ENCODE data around the gene QRICH1. TPM values are rescaled to one million over a fixed set of nuclear protein-coding genes. Genes with fewer than 3 reads are reported as not detected.

Gene QRICH1
- total RNA-seq, 1 experiment from 2014 or later, result 57.3 TPM

DNA sequence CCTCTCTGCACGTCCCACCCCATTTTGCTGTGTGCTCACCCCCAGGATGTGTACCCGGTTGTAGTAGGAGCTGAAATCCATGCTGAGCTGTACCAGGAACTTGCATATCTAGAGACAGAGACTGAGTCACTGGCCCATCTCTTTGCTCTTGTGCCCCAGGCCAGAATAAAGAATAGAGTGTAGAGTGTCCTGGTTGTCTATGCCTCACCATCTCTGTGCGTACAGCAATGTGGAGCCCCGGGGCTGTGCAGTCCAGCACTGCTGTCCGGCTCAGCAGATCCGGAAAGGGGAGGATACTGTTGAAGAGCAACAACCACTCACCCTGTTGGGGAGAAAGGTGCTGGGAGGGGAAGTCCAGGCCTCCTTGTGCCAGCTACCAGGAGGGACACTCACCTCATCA lies 78.1 kb downstream of the QRICH1 start:
- CTCF ChIA-PET, result no interaction called here
- Histone ChIP-seq H3K36me3 (ENCODE audit: insufficient read depth, low read length, poor library complexity, severe bottlenecking) (peaks cover 16% of the 10 kb centered on the region), H3K9me3 (ENCODE audit: low read depth, low read length, poor library complexity, severe bottlenecking) (no peaks in the 10 kb centered on the region), H3K27ac (ENCODE audit: low read depth, low read length, poor library complexity, severe bottlenecking) (no peak overlapping the region), H3K4me1 (ENCODE audit: insufficient read depth, low read length, poor library complexity, severe bottlenecking) (no peaks in the 10 kb centered on the region), H3K27me3 (replicated peaks; ENCODE audit: insufficient read depth, low read depth, low read length, poor library complexity) (no peaks in the 10 kb centered on the region), H3K4me3 (ENCODE audit: low read depth, low read length, poor library complexity, severe bottlenecking) (no peak overlapping the region)
- no peak for TF ChIP-seq EZH2 (IDR thresholded peaks at IDR 0.05; ENCODE audit: borderline replicate concordance, low read depth, low read length, poor library complexity, severe bottlenecking)
- TF ChIP-seq, protein P1, sequence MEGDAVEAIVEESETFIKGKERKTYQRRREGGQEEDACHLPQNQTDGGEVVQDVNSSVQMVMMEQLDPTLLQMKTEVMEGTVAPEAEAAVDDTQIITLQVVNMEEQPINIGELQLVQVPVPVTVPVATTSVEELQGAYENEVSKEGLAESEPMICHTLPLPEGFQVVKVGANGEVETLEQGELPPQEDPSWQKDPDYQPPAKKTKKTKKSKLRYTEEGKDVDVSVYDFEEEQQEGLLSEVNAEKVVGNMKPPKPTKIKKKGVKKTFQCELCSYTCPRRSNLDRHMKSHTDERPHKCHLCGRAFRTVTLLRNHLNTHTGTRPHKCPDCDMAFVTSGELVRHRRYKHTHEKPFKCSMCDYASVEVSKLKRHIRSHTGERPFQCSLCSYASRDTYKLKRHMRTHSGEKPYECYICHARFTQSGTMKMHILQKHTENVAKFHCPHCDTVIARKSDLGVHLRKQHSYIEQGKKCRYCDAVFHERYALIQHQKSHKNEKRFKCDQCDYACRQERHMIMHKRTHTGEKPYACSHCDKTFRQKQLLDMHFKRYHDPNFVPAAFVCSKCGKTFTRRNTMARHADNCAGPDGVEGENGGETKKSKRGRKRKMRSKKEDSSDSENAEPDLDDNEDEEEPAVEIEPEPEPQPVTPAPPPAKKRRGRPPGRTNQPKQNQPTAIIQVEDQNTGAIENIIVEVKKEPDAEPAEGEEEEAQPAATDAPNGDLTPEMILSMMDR (conservative IDR thresholded peaks at IDR 0.05; ENCODE audit: low read depth, low read length), result no peak
- DNase-seq (ENCODE audit: low spot score), result no peak
- intact Hi-C loops (cut with micrococcal nuclease; ENCODE audit: unreplicated experiment), result no loop called here
- POLR2A ChIA-PET (ENCODE audit: low non-redundant PET), result no interaction called here
- BruUV-seq (replicated peaks), result no TSS peak

DNA sequence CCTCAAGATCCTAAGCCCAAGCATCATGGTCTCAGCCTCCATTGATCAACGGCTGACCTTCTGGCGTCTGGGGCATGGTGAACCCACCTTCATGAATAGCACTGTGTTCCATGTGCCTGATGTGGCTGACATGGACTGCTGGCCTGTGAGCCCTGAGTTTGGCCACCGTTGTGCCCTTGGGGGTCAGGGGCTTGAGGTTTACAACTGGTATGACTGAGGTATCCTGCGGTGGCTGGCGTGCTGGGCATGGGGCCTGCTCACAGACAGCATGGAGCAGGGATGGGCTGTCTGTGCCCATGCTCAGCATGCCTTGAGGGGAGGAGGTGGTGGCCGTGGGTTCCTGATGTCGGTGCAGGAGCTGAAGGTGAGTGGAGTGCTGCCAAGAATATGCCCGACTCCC lies 78.8 kb downstream of the QRICH1 start:
- BruUV-seq (replicated peaks), result no TSS peak
- peaks cover 16% of the 10 kb centered on the region for H3K36me3 ChIP-seq (ENCODE audit: insufficient read depth, low read length, poor library complexity, severe bottlenecking)

GRCh38 chr3:49013738-49014660 lies 79.9 kb downstream of the QRICH1 start:
- no peak for TF ChIP-seq EZH2 (IDR thresholded peaks at IDR 0.05; ENCODE audit: borderline replicate concordance, low read depth, low read length, poor library complexity, severe bottlenecking)
- TF ChIP-seq, protein P1 (conservative IDR thresholded peaks at IDR 0.05; ENCODE audit: low read depth, low read length), result peak; percentile 40
- POLR2A ChIA-PET (ENCODE audit: low non-redundant PET), result no interaction called here
- CTCF ChIA-PET, result no interaction called here
- BruUV-seq (replicated peaks), result no TSS peak
- no peak for DNase-seq (ENCODE audit: low spot score)
- no peak overlapping the region for H3K27ac ChIP-seq (ENCODE audit: low read depth, low read length, poor library complexity, severe bottlenecking)
- H3K36me3 ChIP-seq (ENCODE audit: insufficient read depth, low read length, poor library complexity, severe bottlenecking), result peaks cover 16% of the 10 kb centered on the region
- no peaks in the 10 kb centered on the region for H3K27me3 ChIP-seq (replicated peaks; ENCODE audit: insufficient read depth, low read depth, low read length, poor library complexity)
- no peak overlapping the region for H3K4me3 ChIP-seq (ENCODE audit: low read depth, low read length, poor library complexity, severe bottlenecking)
- no peaks in the 10 kb centered on the region for H3K9me3 ChIP-seq (ENCODE audit: low read depth, low read length, poor library complexity, severe bottlenecking)
- intact Hi-C loops (cut with micrococcal nuclease; ENCODE audit: unreplicated experiment), result no loop called here
- no peaks in the 10 kb centered on the region for H3K4me1 ChIP-seq (ENCODE audit: insufficient read depth, low read length, poor library complexity, severe bottlenecking)

More for the DNA sequence above, 78.8 kb downstream of the QRICH1 start:
- POLR2A ChIA-PET (ENCODE audit: low non-redundant PET), result no interaction called here
- Histone ChIP-seq H3K9me3 (ENCODE audit: low read depth, low read length, poor library complexity, severe bottlenecking) (no peaks in the 10 kb centered on the region), H3K4me3 (ENCODE audit: low read depth, low read length, poor library complexity, severe bottlenecking) (no peak overlapping the region), H3K27ac (ENCODE audit: low read depth, low read length, poor library complexity, severe bottlenecking) (no peak overlapping the region), H3K27me3 (replicated peaks; ENCODE audit: insufficient read depth, low read depth, low read length, poor library complexity) (no peaks in the 10 kb centered on the region), H3K4me1 (ENCODE audit: insufficient read depth, low read length, poor library complexity, severe bottlenecking) (no peaks in the 10 kb centered on the region)
- CTCF ChIA-PET, result no interaction called here
- no peak for TF ChIP-seq EZH2 (IDR thresholded peaks at IDR 0.05; ENCODE audit: borderline replicate concordance, low read depth, low read length, poor library complexity, severe bottlenecking)
- TF ChIP-seq, protein P1 (conservative IDR thresholded peaks at IDR 0.05; ENCODE audit: low read depth, low read length), result no peak
- intact Hi-C loops (cut with micrococcal nuclease; ENCODE audit: unreplicated experiment), result no loop called here
- no peak for DNase-seq (ENCODE audit: low spot score)
